ENCODE measurements around the gene CHPF2. TPM values are rescaled to one million over a fixed set of nuclear protein-coding genes. Genes with fewer than 3 reads are reported as not detected.

CHPF2 gene
- total RNA-seq, 3 donors from 2014 or later: 38.3 to 52.2 (median 41.5) TPM

- H3K9me3 ChIP-seq: no peaks in the 10 kb centered on the region
- ATAC-seq (peak; percentile 31), DNase-seq (peak; percentile 59 to 61 (median 60))
- no peaks in the 10 kb centered on the region for H3K36me3 ChIP-seq (ENCODE audit: low read depth)
- TF ChIP-seq CTCF (IDR thresholded peaks at IDR 0.05): no peak
- intact Hi-C loops (cut with DNase I, micrococcal nuclease): no loop called here
- no peak within 1 kb of the TSS for H3K4me3 ChIP-seq
- peaks cover 29% of the 10 kb centered on the region for H3K4me1 ChIP-seq (ENCODE audit: low read depth)
Observed at GRCh38 chr7:151248346-151249033, 16.2 kb downstream of the CHPF2 start, which contains the start of gene SMARCD3. SMARCD3 (minus strand) TSS chr7:151248694; CDS start chr7:151248562, 132 bp downstream.

- ATAC-seq (peak; percentile 56), DNase-seq (peak; percentile 56 to 75 (median 71))
- Histone ChIP-seq H3K9me3 (no peaks in the 10 kb centered on the region), H3K4me1 (ENCODE audit: low read depth) (peaks cover 27% of the 10 kb centered on the region), H3K4me3 (no peak overlapping the region), H3K36me3 (ENCODE audit: low read depth) (no peaks in the 10 kb centered on the region)
- TF ChIP-seq CTCF (IDR thresholded peaks at IDR 0.05): no peak
- intact Hi-C loops (cut with DNase I, micrococcal nuclease): no loop called here
Observed at GRCh38 chr7:151249034-151249731, 16.9 kb downstream of the CHPF2 start.

GRCh38 chr7:151249732-151250072, 17.4 kb downstream of the CHPF2 start:
- peak; percentile 45 to 55 (median 52) for DNase-seq
- ATAC-seq: peak; percentile 19
- Histone ChIP-seq H3K9me3 (no peaks in the 10 kb centered on the region), H3K36me3 (ENCODE audit: low read depth) (no peaks in the 10 kb centered on the region), H3K4me3 (no peak overlapping the region), H3K4me1 (ENCODE audit: low read depth) (peaks cover 27% of the 10 kb centered on the region)
- TF ChIP-seq CTCF (IDR thresholded peaks at IDR 0.05): no peak
- intact Hi-C loops (cut with DNase I, micrococcal nuclease): no loop called here

GRCh38 chr7:151250181-151251132, 18.2 kb downstream of the CHPF2 start:
- intact Hi-C loops (cut with DNase I, micrococcal nuclease): no loop called here
- TF ChIP-seq CTCF (IDR thresholded peaks at IDR 0.05): no peak
- DNase-seq (peak in 1 of 3 donors; percentile 25), ATAC-seq (no peak)
- Histone ChIP-seq H3K36me3 (ENCODE audit: low read depth) (no peaks in the 10 kb centered on the region), H3K4me1 (ENCODE audit: low read depth) (peaks cover 20% of the 10 kb centered on the region), H3K4me3 (no peak overlapping the region), H3K9me3 (no peaks in the 10 kb centered on the region)

- intact Hi-C loops (cut with DNase I, micrococcal nuclease): no loop called here
- H3K4me1 ChIP-seq (ENCODE audit: low read depth): peaks cover 16% of the 10 kb centered on the region
- TF ChIP-seq CTCF (IDR thresholded peaks at IDR 0.05): no peak
- ATAC-seq (no peak), DNase-seq (no peak)
- H3K36me3 ChIP-seq (ENCODE audit: low read depth): no peaks in the 10 kb centered on the region
- H3K4me3 ChIP-seq: no peak overlapping the region
- no peaks in the 10 kb centered on the region for H3K9me3 ChIP-seq
Observed at GRCh38 chr7:151251328-151251688, 19.0 kb downstream of the CHPF2 start.

All from mucosa of descending colon (tissue), 3 donors.